Testis (tissue), 2 donors: ENCODE results near the gene KCNIP1.

ENCODE experiments used
- CTCF ChIP-seq, 3 experiments: fragments of 450-650 bp in 2 of 3; fragments of 200-600 bp in 1 of 3; sonication (generic) in 1 of 3; IDR thresholded peaks; one replicate each; pipeline ENCODE4 v1.5.1; 2016 to 2019; ENCODE audit warnings: antibody characterized with exemption in 3 of 3, mild to moderate bottlenecking in 2 of 3, moderate library complexity in 1 of 3
- POLR2A ChIP-seq: fragments of 450-650 bp; IDR thresholded peaks from one replicate; pipeline ENCODE4 v1.6.1; 2017; ENCODE audit warnings: antibody characterized with exemption, mild to moderate bottlenecking, moderate library complexity

- TF ChIP-seq CTCF (IDR thresholded peaks at IDR 0.05): no peak
- TF ChIP-seq POLR2A: no peak
These were observed 271.0 kb downstream of the KCNIP1 start for GRCh38 chr5:170774831-170775230.
